ENCODE measurements around the gene GPR156.
A peak's percentile ranks its signal among the peaks of the same experiment; 100 is the strongest.

Gene GPR156

GRCh38 chr3:120147072-120147871, 137.8 kb downstream of the GPR156 start:
- Histone ChIP-seq H3K9me3 (ENCODE audit: control insufficient read depth, low read length) (no peaks in the 10 kb centered on the region), H2AK5ac (ENCODE audit: low read length, severe bottlenecking) (no peak overlapping the region), H3K4me1 (ENCODE audit: control insufficient read depth, insufficient read depth, low read depth, low read length) (peaks cover 7% of the 10 kb centered on the region), H2AFZ (ENCODE audit: low read depth, low read length) (no peak overlapping the region), H3K4me2 (ENCODE audit: low read length, poor library complexity, severe bottlenecking) (no peak overlapping the region), H3K14ac (ENCODE audit: low read length in 2 of 2) (no peak overlapping the region), H4K8ac (ENCODE audit: low read length) (no peak overlapping the region), H2BK120ac (ENCODE audit: low read depth, low read length) (no peak overlapping the region), H3K23ac (ENCODE audit: low read length in 2 of 2) (no peak overlapping the region), H3K4ac (ENCODE audit: low read depth in 1 of 2, low read length in 2 of 2) (no peak overlapping the region), H3K36me3 (ENCODE audit: control insufficient read depth in 1 of 2, insufficient read depth in 2 of 2, low read depth in 1 of 2, low read length in 2 of 2) (no peaks in the 10 kb centered on the region), H2BK5ac (ENCODE audit: low read depth, low read length, poor library complexity, severe bottlenecking) (no peak overlapping the region), H3K4me3 (ENCODE audit: insufficient read depth in 1 of 2, low read depth in 1 of 2, low read length in 2 of 2) (no peak overlapping the region), H4K91ac (ENCODE audit: low read length) (no peak overlapping the region), H3K9ac (ENCODE audit: low read length) (no peak overlapping the region), H2BK15ac (ENCODE audit: low read depth, poor library complexity, severe bottlenecking) (no peak overlapping the region), H3K27ac (ENCODE audit: low read length, poor library complexity, severe bottlenecking) (no peak overlapping the region), H2BK12ac (ENCODE audit: low read length in 2 of 2) (no peak overlapping the region), H3K79me1 (replicated peaks; ENCODE audit: low read length, poor library complexity, severe bottlenecking) (no peaks in the 10 kb centered on the region), H3K27me3 (ENCODE audit: control insufficient read depth in 1 of 2, insufficient read depth in 1 of 2, low read length in 2 of 2) (no peaks in the 10 kb centered on the region), H3K18ac (ENCODE audit: low read depth in 1 of 2, low read length in 2 of 2) (no peak overlapping the region)
- 73% methylated on average over 6 of the region's 6 CpGs for WGBS
- DNase-seq = no peak

GRCh38 chr3:120145542-120146285, 139.3 kb downstream of the GPR156 start:
- WGBS = no CpG with 5 or more reads among the region's 3 CpGs
- Histone ChIP-seq H2BK5ac (ENCODE audit: low read depth, low read length, poor library complexity, severe bottlenecking) (no peak overlapping the region), H3K27ac (ENCODE audit: low read length, poor library complexity, severe bottlenecking) (peak overlapping the region; percentile 31), H2BK12ac (ENCODE audit: low read length in 2 of 2) (no peak overlapping the region), H4K91ac (ENCODE audit: low read length) (no peak overlapping the region), H3K4me2 (ENCODE audit: low read length, poor library complexity, severe bottlenecking) (no peak overlapping the region), H3K27me3 (ENCODE audit: control insufficient read depth in 1 of 2, insufficient read depth in 1 of 2, low read length in 2 of 2) (no peaks in the 10 kb centered on the region), H3K9ac (ENCODE audit: low read length) (no peak overlapping the region), H3K4me3 (ENCODE audit: insufficient read depth in 1 of 2, low read depth in 1 of 2, low read length in 2 of 2) (no peak overlapping the region), H3K36me3 (ENCODE audit: control insufficient read depth in 1 of 2, insufficient read depth in 2 of 2, low read depth in 1 of 2, low read length in 2 of 2) (no peaks in the 10 kb centered on the region), H2BK15ac (ENCODE audit: low read depth, poor library complexity, severe bottlenecking) (no peak overlapping the region), H3K4me1 (ENCODE audit: control insufficient read depth, insufficient read depth, low read depth, low read length) (peaks cover 7% of the 10 kb centered on the region), H3K18ac (ENCODE audit: low read depth in 1 of 2, low read length in 2 of 2) (no peak overlapping the region), H3K14ac (ENCODE audit: low read length in 2 of 2) (no peak overlapping the region), H3K23ac (ENCODE audit: low read length in 2 of 2) (no peak overlapping the region), H3K9me3 (ENCODE audit: control insufficient read depth, low read length) (no peaks in the 10 kb centered on the region), H2AK5ac (ENCODE audit: low read length, severe bottlenecking) (peak overlapping the region; percentile 20), H4K8ac (ENCODE audit: low read length) (no peak overlapping the region), H3K79me1 (replicated peaks; ENCODE audit: low read length, poor library complexity, severe bottlenecking) (no peaks in the 10 kb centered on the region), H2AFZ (ENCODE audit: low read depth, low read length) (no peak overlapping the region), H2BK120ac (ENCODE audit: low read depth, low read length) (no peak overlapping the region), H3K4ac (ENCODE audit: low read depth in 1 of 2, low read length in 2 of 2) (no peak overlapping the region)
- peak; percentile 91 for DNase-seq

- Histone ChIP-seq H4K91ac (ENCODE audit: low read length) (no peak overlapping the region), H3K4me2 (ENCODE audit: low read length, poor library complexity, severe bottlenecking) (no peak overlapping the region), H3K23ac (ENCODE audit: low read length in 2 of 2) (no peak overlapping the region), H3K4me3 (ENCODE audit: insufficient read depth in 1 of 2, low read depth in 1 of 2, low read length in 2 of 2) (no peak overlapping the region), H3K4me1 (ENCODE audit: control insufficient read depth, insufficient read depth, low read depth, low read length) (peaks cover 7% of the 10 kb centered on the region), H2AK5ac (ENCODE audit: low read length, severe bottlenecking) (no peak overlapping the region), H3K27me3 (ENCODE audit: control insufficient read depth in 1 of 2, insufficient read depth in 1 of 2, low read length in 2 of 2) (no peaks in the 10 kb centered on the region), H3K18ac (ENCODE audit: low read depth in 1 of 2, low read length in 2 of 2) (peak overlapping the region in 1 of 2 experiments; percentile 48), H3K9me3 (ENCODE audit: control insufficient read depth, low read length) (no peaks in the 10 kb centered on the region), H2BK120ac (ENCODE audit: low read depth, low read length) (no peak overlapping the region), H2AFZ (ENCODE audit: low read depth, low read length) (no peak overlapping the region), H3K79me1 (replicated peaks; ENCODE audit: low read length, poor library complexity, severe bottlenecking) (no peaks in the 10 kb centered on the region), H2BK15ac (ENCODE audit: low read depth, poor library complexity, severe bottlenecking) (no peak overlapping the region), H3K36me3 (ENCODE audit: control insufficient read depth in 1 of 2, insufficient read depth in 2 of 2, low read depth in 1 of 2, low read length in 2 of 2) (peaks cover 0 to 3% of the 10 kb centered on the region in 2 experiments), H4K8ac (ENCODE audit: low read length) (no peak overlapping the region), H3K27ac (ENCODE audit: low read length, poor library complexity, severe bottlenecking) (peak overlapping the region; percentile 64), H3K4ac (ENCODE audit: low read depth in 1 of 2, low read length in 2 of 2) (no peak overlapping the region), H2BK5ac (ENCODE audit: low read depth, low read length, poor library complexity, severe bottlenecking) (no peak overlapping the region), H3K14ac (ENCODE audit: low read length in 2 of 2) (peak overlapping the region in 1 of 2 experiments; percentile 53), H2BK12ac (ENCODE audit: low read length in 2 of 2) (peak overlapping the region; percentile 10 to 49), H3K9ac (ENCODE audit: low read length) (no peak overlapping the region)
- WGBS = 35% methylated on average over 4 of the region's 4 CpGs
- no peak for DNase-seq
These were observed 140.8 kb downstream of the GPR156 start for GRCh38 chr3:120144267-120144666.

GRCh38 chr3:120143676-120144075, 141.3 kb downstream of the GPR156 start:
- Histone ChIP-seq H4K8ac (ENCODE audit: low read length) (no peak overlapping the region), H3K4ac (ENCODE audit: low read depth in 1 of 2, low read length in 2 of 2) (no peak overlapping the region), H3K14ac (ENCODE audit: low read length in 2 of 2) (no peak overlapping the region), H2BK120ac (ENCODE audit: low read depth, low read length) (no peak overlapping the region), H3K18ac (ENCODE audit: low read depth in 1 of 2, low read length in 2 of 2) (no peak overlapping the region), H2AFZ (ENCODE audit: low read depth, low read length) (no peak overlapping the region), H2BK5ac (ENCODE audit: low read depth, low read length, poor library complexity, severe bottlenecking) (no peak overlapping the region), H2BK15ac (ENCODE audit: low read depth, poor library complexity, severe bottlenecking) (no peak overlapping the region), H3K27ac (ENCODE audit: low read length, poor library complexity, severe bottlenecking) (peak overlapping the region; percentile 64), H4K91ac (ENCODE audit: low read length) (no peak overlapping the region), H3K9me3 (ENCODE audit: control insufficient read depth, low read length) (no peaks in the 10 kb centered on the region), H3K23ac (ENCODE audit: low read length in 2 of 2) (no peak overlapping the region), H3K4me1 (ENCODE audit: control insufficient read depth, insufficient read depth, low read depth, low read length) (peaks cover 7% of the 10 kb centered on the region), H2AK5ac (ENCODE audit: low read length, severe bottlenecking) (peak overlapping the region; percentile 44), H3K9ac (ENCODE audit: low read length) (no peak overlapping the region), H2BK12ac (ENCODE audit: low read length in 2 of 2) (no peak overlapping the region), H3K4me3 (ENCODE audit: insufficient read depth in 1 of 2, low read depth in 1 of 2, low read length in 2 of 2) (no peak overlapping the region), H3K4me2 (ENCODE audit: low read length, poor library complexity, severe bottlenecking) (no peak overlapping the region), H3K36me3 (ENCODE audit: control insufficient read depth in 1 of 2, insufficient read depth in 2 of 2, low read depth in 1 of 2, low read length in 2 of 2) (peaks cover 0 to 3% of the 10 kb centered on the region in 2 experiments), H3K79me1 (replicated peaks; ENCODE audit: low read length, poor library complexity, severe bottlenecking) (no peaks in the 10 kb centered on the region), H3K27me3 (ENCODE audit: control insufficient read depth in 1 of 2, insufficient read depth in 1 of 2, low read length in 2 of 2) (no peaks in the 10 kb centered on the region)
- no peak for DNase-seq
- WGBS = 100% methylated on average over 2 of the region's 2 CpGs

Data from mesenchymal stem cell (in vitro differentiated cells and primary cell).